ENCODE measurements around the gene HTT-AS.

HTT-AS gene

GRCh38 chr4:3039706-3040366, 34.5 kb downstream of the HTT-AS start:
- TF ChIP-seq CTCF (IDR thresholded peaks at IDR 0.05; ENCODE audit: low read depth, low read length, missing control alignments): no peak
- no peak overlapping the region for H3K4me3 ChIP-seq (replicated peaks; ENCODE audit: low read depth, low read length)
- DNase-seq (ENCODE audit: extremely low read depth, low read depth): no peak

GRCh38 chr4:3037957-3038461, 36.3 kb downstream of the HTT-AS start:
- no peak overlapping the region for H3K4me3 ChIP-seq (replicated peaks; ENCODE audit: low read depth, low read length)
- TF ChIP-seq CTCF (IDR thresholded peaks at IDR 0.05; ENCODE audit: low read depth, low read length, missing control alignments): no peak
- DNase-seq (ENCODE audit: extremely low read depth, low read depth): no peak

GRCh38 chr4:3036131-3036952, 38.0 kb downstream of the HTT-AS start:
- no peak overlapping the region for H3K4me3 ChIP-seq (replicated peaks; ENCODE audit: low read depth, low read length)
- TF ChIP-seq CTCF (IDR thresholded peaks at IDR 0.05; ENCODE audit: low read depth, low read length, missing control alignments): no peak
- no peak for DNase-seq (ENCODE audit: extremely low read depth, low read depth)

GRCh38 chr4:3035674-3036073, 38.7 kb downstream of the HTT-AS start:
- no peak overlapping the region for H3K4me3 ChIP-seq (replicated peaks; ENCODE audit: low read depth, low read length)
- DNase-seq (ENCODE audit: extremely low read depth, low read depth): no peak
- TF ChIP-seq CTCF (IDR thresholded peaks at IDR 0.05; ENCODE audit: low read depth, low read length, missing control alignments): no peak

- no peak for DNase-seq (ENCODE audit: extremely low read depth, low read depth)
- no peak for TF ChIP-seq CTCF (IDR thresholded peaks at IDR 0.05; ENCODE audit: low read depth, low read length, missing control alignments)
- H3K4me3 ChIP-seq (replicated peaks; ENCODE audit: low read depth, low read length): no peak overlapping the region
Observed at GRCh38 chr4:3035249-3035648, 39.1 kb downstream of the HTT-AS start.

GRCh38 chr4:3034231-3034630, 40.1 kb downstream of the HTT-AS start:
- no peak overlapping the region for H3K4me3 ChIP-seq (replicated peaks; ENCODE audit: low read depth, low read length)
- no peak for TF ChIP-seq CTCF (IDR thresholded peaks at IDR 0.05; ENCODE audit: low read depth, low read length, missing control alignments)
- no peak for DNase-seq (ENCODE audit: extremely low read depth, low read depth)

Measured in HFF-Myc (cell line).